Calu3 (cell line): ENCODE measurements around the gene ZPR1. TPM values are rescaled to one million over a fixed set of nuclear protein-coding genes. Genes with fewer than 3 reads are reported as not detected.

Experiments used
- BruUV-seq: library from RNA; stranded (reverse); fragments of 400-500 nt; replicated peaks from 2 replicates; lab custom pipeline; 2021; lab: Mats Ljungman, UMichigan
- CTCF ChIA-PET: fragments of 300-600 bp; sonication (Branson Sonifier 250); formaldehyde crosslinking; loops from one replicate; lab custom pipeline; 2022; ENCODE audit warnings: antibody characterized with exemption; lab: Charles Lee
- DNase-seq: peaks from one replicate; pipeline ENCODE4 v3.0.0; 2022
- H3K27ac Mint-ChIP-seq: one replicate; pipeline ENCODE4 v1.8.0; 2022; ENCODE audit warnings: mixed read lengths; ENCODE audit not compliant: unreplicated experiment
- H3K27me3 Mint-ChIP-seq: one replicate; pipeline ENCODE4 v1.8.0; 2022; ENCODE audit warnings: mixed read lengths; ENCODE audit not compliant: unreplicated experiment
- H3K36me3 Mint-ChIP-seq: one replicate; pipeline ENCODE4 v1.8.0; 2022; ENCODE audit warnings: mild to moderate bottlenecking, moderate library complexity, mixed read lengths; ENCODE audit not compliant: insufficient read depth, unreplicated experiment
- H3K4me1 Mint-ChIP-seq: one replicate; pipeline ENCODE4 v1.8.0; 2022; ENCODE audit warnings: mild to moderate bottlenecking, low read depth, mixed read lengths; ENCODE audit not compliant: unreplicated experiment
- H3K4me3 Mint-ChIP-seq: one replicate; pipeline ENCODE4 v1.8.0; 2022; ENCODE audit warnings: mild to moderate bottlenecking, low read depth, moderate library complexity, mixed read lengths; ENCODE audit not compliant: unreplicated experiment
- H3K9me3 Mint-ChIP-seq: one replicate; pipeline ENCODE4 v1.8.0; 2022; ENCODE audit warnings: low read depth, mixed read lengths; ENCODE audit not compliant: unreplicated experiment
- CTCF ChIP-seq: fragments of 200-600 bp; IDR thresholded peaks from one replicate; pipeline ENCODE4 v1.8.0; 2022; ENCODE audit warnings: antibody characterized with exemption; ENCODE audit not compliant: unreplicated experiment
- intact Hi-C: fragments of 100-400 bp; cut with micrococcal nuclease; formaldehyde crosslinking; loops from one replicate; pipeline ENCODE4 v1.10.0; 2022; ENCODE audit not compliant: unreplicated experiment
- total RNA-seq: library from RNA; stranded (reverse); gene quantifications from 2 replicates; pipeline ENCODE4 v1.2.3, GENCODE V29; 2022

The ZPR1 gene
- total RNA-seq, 1 experiment from 2014 or later = 34.5 TPM

DNA sequence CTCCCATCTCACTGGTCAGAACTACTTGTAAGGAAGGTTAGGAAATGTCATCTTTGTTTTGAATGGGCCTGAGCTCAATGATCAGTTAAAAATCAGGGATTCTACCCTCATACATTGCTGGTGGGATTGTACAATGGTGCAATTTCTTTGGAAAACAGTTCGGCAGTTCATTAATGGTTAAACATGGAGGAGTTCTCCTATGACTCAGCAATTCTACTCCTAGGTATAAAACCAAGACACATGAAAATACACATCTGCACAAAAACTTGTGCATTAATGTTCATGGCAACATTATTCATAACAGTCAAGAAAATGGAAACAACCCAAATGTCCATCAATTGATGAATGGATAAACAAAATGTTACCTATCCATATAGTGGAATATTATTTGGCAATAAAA is 8.7 kb upstream of the ZPR1 start:
- no peak overlapping the region for H3K4me3 Mint-ChIP-seq
- H3K27me3 Mint-ChIP-seq = no peaks in the 10 kb centered on the region
- CTCF ChIA-PET = no interaction called here
- no peaks in the 10 kb centered on the region for H3K36me3 Mint-ChIP-seq
- BruUV-seq = no TSS peak
- no peak for TF ChIP-seq CTCF
- no peak overlapping the region for H3K27ac Mint-ChIP-seq
- intact Hi-C loops = no loop called here
- no peaks in the 10 kb centered on the region for H3K4me1 Mint-ChIP-seq
- H3K9me3 Mint-ChIP-seq = no peaks in the 10 kb centered on the region
- no peak for DNase-seq

DNA sequence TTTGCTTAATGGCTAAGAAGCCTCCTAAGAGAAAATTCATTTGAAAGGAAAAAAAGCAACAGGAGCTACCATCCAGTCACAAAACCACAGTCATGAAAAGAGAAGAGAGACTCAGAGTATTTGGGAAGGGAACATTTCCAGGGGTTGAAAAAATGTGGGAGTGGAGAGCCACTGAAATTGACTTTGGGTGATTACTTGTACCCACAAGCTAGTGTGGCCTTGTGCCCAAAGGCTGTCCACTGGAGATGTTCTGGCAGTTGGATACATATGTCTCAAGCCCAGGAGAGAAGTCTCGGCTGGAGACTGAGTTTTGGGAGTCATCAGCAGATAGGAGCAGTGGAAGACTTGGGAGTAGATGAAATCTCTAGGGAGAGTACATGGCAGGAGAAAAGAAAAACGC is 7.0 kb upstream of the ZPR1 start:
- CTCF ChIA-PET = no interaction called here
- Mint-ChIP-seq H3K27me3 (no peaks in the 10 kb centered on the region), H3K27ac (no peak overlapping the region), H3K4me3 (no peak overlapping the region), H3K36me3 (no peaks in the 10 kb centered on the region), H3K9me3 (no peaks in the 10 kb centered on the region), H3K4me1 (no peaks in the 10 kb centered on the region)
- no peak for TF ChIP-seq CTCF
- no TSS peak for BruUV-seq
- DNase-seq = no peak
- intact Hi-C loops = loop anchor here (5.0 kb wide), 2 partner anchors 42 to 312 kb away; partner anchors contain the start of gene APOA1

- CTCF ChIA-PET = no interaction called here
- BruUV-seq = no TSS peak
- Mint-ChIP-seq H3K4me1 (peaks cover 2% of the 10 kb centered on the region), H3K9me3 (no peaks in the 10 kb centered on the region), H3K27me3 (no peaks in the 10 kb centered on the region), H3K4me3 (no peak overlapping the region), H3K36me3 (no peaks in the 10 kb centered on the region), H3K27ac (no peak overlapping the region)
- TF ChIP-seq CTCF = no peak
- intact Hi-C loops = loop anchor here (5.0 kb wide), 2 partner anchors 44 to 314 kb away; partner anchors contain the start of gene APOA1
- DNase-seq = no peak
Measured at GRCh38 chr11:116793772-116794097, 5.9 kb upstream of the ZPR1 start.

DNA sequence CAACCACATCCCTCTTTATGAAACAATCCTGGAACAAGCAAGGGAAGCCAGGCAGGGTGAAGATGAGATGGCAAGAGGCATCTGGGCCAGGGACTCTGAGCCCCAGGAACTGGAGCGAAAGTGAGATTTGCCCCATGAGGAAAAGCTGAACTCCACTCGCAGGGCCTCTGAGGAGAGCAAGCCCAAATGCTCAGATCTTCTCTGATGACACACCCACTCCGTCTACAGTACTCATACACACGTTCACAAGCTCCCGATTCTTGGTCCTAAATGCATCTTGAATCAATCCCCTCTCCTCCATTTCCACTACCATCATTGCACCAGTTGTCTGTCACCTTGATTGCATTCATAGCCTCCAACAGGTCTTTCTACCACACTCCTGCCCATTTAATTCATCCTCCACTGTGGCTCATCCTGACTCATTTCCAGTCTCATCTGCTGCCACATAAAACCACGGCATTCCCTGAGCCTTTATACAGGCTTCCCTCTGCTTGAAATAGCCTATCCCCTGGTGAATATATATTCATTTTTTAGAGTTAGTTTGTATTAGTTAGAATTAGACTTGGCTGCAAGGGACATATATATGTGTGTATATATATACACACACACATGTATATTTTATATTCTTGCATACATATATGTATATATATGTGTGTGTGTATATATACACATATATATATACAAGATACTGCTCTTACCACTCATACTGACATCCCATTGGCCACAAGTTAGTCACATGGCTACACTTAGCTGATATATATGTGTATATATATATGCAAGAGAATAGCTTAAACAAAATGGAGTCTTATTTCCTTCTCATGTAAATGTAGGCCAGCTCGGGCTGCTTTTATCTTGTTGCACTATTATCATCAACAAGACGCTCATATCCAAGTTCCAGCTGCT is 5.3 kb upstream of the ZPR1 start:
- CTCF ChIA-PET = no interaction called here
- DNase-seq = no peak
- intact Hi-C loops = loop anchor here (5.0 kb wide), 2 partner anchors 44 to 314 kb away; partner anchors contain the start of gene APOA1
- Mint-ChIP-seq H3K27me3 (no peaks in the 10 kb centered on the region), H3K27ac (no peak overlapping the region), H3K36me3 (peaks cover 6% of the 10 kb centered on the region), H3K4me3 (no peak overlapping the region), H3K9me3 (no peaks in the 10 kb centered on the region), H3K4me1 (peaks cover 8% of the 10 kb centered on the region)
- no TSS peak for BruUV-seq
- no peak for TF ChIP-seq CTCF
